NCI-H2196 treated with DMSO at 0.1 percent for 48 hours (cell line): ENCODE data around the gene RPL28.
"Not testable (repeated sequence)": the region's sequence is repeated elsewhere in the genome, so short reads cannot be mapped to it uniquely, and the experiment has no call there.

Experiments used
- DNase-seq: peaks from one replicate; lab custom pipeline; 2025; ENCODE audit not compliant: unreplicated experiment; lab: John Stamatoyannopoulos, UW

The RPL28 gene

DNA sequence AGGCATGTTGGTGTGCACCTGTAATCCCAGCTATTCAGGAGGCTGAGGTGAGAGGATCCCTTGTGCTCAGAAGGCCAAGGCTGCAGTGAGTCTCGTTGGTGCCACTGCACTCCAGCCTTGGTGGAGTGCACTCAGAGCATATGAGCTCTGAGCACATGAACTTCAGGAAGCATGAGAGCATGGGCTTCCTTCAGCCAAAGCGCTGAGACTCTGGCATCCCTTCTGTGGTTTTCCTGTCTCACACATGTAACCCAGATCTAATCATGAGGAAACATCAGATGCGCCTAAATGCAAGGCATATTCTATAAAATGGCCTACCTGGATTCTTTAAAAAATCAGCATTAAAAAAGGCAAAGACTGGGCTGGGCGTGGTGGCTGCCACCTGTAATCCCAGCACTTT is 35.5 kb downstream of the RPL28 start:
- DNase-seq = not testable (repeated sequence)

DNA sequence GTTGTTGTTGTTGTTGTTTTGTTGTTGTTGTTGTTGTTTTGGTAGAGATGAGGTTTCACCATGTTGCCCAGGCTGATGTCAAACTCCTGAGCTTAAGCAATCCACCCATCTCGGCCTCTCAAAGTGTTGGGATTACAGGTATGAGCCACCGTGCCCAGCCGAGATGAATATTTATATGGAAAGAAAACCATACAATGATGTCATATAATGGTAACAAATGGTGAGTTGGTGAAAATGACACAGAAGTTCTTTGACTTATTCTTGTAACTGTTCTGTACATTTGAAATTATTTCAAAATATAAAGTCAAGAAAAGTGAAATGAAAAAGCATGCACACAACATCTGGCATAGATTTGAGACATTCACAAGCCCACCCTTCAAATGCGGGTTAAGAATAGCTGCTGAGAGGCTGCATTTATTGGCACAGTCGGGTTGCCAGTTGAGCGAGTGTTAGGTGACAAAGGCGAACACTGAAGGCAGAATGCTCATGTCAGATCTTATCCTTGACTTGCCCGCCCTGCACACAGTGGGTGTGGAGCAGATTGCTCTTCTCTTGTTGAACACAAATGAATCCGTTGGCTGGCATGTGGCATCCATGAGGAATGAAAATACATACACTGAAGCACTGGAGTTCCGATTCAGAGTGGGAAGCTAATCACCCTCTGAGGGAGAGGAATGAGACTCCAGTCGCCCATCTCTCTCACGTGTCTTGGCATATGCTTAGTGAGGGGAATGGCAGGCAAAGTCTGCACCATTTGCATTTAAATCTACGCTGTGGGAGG is 37.7 kb downstream of the RPL28 start:
- no peak for DNase-seq

DNA sequence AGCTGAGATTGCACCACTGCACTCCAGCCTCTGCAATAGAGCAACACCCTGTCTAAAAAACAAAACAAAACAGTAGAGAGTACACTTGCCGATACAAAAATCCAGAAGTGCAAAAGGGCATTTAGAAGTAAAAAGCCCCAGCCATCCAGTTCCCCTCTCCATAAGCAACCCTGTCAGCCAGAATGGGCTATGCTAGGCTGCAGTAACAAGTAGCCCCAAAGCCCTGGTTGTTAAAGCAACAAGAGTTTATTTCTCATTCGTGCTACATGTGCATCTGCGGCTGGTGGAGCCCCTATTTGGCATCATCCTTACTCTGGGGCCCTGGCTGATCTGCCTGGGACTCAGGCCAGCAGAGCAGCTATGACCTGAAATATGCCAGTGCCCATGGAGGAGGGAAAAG is 38.8 kb downstream of the RPL28 start:
- DNase-seq = no peak

DNA sequence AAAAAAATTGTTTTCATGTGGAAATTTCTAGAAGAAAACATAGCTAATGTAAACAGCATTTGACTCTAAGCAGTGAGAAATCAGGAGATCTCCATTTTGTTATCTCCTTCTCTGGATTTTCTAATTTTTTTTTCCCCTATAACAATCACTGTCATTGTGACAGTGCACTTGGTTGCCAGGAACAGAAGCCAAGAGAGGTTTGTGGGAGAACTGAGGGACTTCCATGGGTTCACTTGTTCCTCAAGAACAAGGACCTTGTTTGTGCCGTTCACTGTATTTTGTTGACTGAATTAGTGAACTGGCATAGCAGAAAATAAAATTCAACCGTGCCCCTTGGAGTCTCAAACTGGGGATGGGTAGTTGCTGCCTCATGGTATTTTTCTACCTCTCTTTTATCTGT is 40.3 kb downstream of the RPL28 start:
- DNase-seq = no peak

DNA sequence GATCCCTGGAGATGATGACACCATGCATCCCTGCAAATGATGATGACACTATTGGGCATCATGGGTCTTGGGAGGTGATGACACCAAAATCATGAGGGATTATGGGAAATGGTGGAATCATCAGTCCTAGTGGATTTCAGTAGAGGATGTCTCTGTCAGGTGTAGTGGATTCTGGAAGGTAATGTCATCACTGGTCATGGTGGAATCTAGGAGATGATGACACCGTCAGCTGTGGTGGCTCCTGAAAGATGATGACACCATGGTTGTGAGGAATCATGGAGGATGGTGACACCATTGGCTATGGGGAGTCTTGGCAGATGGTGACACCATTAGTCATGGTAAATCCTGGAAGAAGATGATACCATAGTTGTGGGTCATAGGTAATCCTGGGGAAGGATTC is 45.5 kb downstream of the RPL28 start:
- no peak for DNase-seq

DNA sequence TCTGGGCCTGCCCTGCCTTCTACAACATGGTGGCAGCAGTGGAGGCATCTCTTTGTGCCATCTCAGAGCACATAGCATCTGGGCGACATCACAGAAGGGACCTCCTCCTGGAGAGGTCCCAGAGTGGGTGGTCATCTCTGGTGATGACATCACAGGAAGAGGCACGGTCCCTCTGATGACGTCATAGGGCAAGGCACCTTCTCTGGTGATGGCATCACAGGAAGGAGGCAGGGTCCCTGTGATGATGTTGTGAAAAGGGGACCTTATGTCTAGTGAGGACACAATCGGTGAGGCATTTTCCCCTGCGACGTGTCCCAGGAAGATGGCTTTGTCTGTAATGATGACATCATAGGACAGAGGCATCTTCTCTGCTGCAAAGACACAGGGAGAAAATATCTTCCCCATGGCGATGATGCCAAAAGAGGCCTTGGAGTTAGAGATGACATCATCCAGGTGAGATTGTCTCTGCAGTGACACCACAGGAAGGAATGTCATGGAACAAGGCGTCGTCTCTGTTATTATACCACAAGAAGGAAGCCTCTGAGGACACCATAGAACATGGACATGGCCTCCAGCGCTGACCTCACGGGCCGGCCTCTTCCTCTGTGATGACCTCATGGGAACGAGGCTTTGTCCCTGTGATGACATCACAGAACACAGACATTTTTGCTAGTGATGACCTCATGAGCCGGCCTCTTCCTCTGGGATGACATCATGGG is 46.7 kb downstream of the RPL28 start:
- no peak for DNase-seq

DNA sequence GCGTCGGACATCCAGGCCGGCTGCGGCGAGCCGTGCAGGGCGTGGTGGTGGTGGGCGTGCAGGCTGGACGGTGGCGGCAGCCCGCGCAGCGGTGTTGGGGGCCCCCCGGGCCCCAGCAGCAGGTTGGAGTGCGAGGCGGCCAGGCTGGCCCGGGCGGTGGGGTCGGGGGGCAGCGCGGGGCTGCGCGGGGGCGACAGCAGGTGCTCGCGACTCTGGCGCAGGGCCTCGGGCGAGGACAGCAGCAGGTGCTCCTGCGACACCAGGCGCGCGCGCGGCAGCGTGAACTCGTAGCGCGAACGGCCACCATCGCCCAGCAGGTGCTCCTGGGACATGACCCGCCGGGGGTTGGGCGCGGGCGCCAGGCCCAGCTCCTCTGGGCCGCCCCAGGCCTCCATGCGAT is 47.6 kb downstream of the RPL28 start:
- DNase-seq = no peak

DNA sequence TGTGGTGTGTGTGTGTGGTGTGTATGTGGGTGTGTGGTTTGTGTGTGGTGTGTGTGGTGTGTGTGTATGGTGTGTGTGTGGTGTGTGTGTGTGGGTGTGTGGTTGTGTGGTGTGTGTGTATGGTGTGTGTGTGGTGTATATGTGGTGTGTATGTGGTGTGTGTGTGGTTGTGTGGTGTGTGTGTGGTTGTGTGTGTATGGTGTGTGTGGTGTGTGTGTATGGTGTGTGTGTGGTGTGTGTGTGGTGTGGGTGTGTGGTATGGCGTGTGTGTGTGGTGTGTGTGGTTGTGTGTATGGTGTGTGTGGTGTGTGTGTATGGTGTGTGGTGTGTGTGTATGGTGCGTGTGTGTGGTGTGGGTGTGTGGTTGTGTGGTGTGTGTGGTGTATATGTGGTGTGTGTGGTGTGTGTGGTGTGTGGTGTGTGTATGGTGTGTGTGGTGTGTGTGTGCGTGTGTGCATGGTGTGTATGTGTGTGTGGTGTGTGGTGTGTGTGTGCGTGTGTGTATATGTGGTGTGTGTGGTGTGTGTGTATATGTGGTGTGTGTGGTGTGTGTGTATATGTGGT is 48.7 kb downstream of the RPL28 start:
- DNase-seq = no peak

DNA sequence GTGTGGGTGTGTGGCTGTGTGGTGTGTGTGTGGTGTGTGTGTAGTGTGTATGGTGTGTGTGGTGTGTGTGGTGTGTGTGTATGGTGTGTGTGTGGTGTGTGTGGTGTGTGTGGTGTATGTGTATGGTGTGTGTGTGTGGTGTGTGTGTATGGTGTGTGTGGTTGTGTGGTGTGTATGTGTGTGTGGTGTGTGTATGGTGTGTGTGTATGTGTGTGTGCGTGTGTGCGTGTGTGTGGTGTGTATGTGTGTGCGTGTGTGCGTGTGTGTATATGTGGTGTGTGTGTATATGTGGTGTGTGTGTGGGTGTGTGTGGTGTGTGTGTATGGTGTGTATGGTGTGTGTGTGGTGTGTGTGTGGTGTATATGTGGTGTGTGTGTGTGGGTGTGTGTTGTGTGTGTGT is 49.3 kb downstream of the RPL28 start:
- no peak for DNase-seq

DNA sequence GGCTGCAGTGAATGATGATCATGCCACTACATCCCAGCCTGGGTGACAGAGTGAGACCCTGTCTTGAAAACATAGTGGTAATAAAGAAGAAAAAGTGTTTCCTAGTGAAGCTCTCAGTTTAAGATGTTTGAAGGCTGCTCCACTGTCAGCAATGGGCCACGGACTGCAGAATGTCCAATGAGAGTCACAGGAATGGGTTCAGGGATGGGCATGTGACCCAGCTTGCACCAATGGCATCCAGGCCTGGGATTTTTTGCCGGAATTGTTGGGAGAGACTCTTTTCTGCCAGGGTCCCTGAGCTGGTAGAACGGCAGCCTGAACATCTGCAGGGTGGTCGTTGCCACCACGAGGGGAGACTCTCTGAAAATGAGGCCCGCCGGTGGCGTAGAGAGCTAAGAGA is 51.1 kb downstream of the RPL28 start:
- no peak for DNase-seq

DNA sequence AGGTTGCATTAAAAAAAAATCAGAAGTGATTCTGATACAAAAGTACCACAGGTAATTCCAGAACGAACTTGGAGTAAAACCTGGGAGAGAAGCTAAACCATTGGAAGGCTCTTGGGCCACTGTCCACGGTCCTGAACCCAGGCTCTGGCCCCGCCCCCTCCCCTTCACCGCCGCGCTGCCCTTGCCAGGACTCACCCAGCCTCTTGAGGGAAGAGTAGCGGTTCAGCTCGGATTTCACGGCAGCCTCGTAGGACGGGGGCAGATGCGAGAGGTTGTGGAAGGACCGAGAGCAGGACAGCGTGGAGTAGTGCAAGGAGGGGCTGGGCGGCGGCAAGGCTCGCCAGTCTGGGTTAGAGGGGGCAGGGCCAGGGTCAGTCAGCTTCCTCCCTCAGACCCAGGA is 51.7 kb downstream of the RPL28 start:
- peak; percentile 70 for DNase-seq

DNA sequence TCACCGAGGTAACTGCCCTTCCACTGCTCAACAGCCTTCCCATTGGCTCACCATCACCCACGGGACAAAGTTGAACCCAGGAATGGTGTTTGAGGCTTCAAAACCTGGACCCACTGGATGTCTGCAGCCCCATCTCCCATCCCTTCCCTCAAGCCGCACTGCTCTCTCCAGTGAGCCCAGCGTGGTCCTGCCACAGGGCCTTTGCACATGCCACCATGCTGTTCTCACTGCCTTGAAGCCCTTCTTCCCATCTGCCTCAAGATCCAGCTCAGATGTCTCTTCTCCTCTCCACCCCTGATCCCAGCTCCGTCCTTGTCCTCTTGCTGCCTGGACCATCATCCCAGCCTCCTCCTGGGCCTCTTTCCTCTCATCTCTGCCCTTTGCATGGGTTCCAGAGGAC is 53.3 kb downstream of the RPL28 start:
- no peak for DNase-seq

DNA sequence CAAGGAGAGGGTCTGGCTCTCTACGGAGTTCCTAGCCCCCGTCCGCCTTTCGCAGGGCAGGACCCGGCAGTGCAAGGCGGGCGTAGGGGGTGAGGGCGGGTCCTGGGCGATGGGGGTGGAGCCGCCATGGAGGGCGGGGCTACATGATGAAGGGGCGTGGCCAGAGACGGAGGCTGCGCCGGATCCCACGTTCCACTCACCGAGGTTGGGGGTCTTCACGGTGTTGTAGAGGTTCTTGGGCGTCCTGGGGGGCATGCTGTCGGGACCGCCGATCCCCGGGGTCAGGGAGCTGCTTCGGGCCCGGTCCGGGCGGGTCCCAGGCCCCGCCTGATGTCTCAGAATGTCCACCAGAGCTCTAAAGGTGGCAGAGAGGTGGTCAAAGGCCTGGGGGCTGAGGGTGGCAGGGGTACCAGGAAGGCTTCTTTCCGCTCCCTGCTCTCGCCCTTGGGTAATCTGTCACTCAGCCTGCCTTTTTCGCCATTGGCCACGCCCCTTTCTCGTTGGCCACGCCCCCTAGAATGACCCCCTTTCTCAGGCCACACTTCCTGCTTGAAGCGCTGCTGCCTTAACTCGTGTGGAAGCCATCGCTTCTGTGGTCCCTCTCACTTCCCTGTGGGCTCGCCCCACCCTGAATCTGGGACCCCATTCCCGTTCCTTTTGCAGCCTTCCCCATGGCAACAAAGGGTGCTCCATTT is 54.8 kb downstream of the RPL28 start:
- no peak for DNase-seq

DNA sequence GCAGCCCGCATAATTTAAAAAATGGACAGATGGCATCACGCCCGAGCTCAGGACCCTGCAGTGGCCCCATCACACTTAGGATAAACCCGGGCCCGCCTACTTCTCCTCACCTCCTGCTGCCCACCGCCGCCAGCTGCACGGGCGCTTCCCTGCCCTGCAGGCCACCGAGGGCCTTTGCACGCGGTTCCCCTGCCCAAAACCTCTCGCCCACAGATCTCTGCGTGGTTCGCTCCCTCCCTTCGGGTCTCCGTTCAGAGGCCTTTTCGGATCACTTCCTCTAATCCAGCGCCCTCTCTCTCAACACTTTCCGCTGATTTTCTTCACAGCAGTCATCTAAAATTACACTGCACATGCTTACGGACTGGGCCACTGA is 55.6 kb downstream of the RPL28 start:
- no peak for DNase-seq

DNA sequence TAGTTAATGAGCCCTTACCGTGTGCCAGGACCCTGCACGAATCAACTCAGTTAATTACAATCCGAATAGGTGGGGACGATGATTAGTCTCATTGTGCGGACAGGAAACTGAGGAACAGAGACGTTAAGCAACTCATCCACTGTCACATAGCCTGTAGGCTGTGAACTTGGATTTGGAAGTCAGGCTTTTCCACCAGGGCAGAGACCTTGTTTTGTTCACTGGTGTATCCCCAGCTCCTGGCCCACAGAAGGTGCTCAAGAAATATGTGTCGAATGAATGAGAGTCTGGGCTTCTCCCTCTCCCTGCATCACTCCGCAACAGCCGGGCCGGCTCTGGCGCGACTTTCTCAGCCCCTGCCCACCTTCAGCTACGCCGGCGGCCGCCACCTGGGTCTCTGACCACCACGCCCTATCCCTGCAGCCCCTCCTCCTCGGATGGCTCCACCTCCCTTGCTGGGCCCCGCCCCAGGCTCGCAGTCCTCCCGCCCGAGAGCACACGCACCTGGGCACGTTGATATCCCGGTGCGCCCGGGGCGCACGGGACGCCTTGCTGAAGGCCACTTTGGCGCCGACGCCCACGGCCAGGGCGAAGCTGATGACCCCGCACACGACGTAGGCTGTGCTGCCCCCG is 56.1 kb downstream of the RPL28 start:
- DNase-seq = peak; percentile 41

DNA sequence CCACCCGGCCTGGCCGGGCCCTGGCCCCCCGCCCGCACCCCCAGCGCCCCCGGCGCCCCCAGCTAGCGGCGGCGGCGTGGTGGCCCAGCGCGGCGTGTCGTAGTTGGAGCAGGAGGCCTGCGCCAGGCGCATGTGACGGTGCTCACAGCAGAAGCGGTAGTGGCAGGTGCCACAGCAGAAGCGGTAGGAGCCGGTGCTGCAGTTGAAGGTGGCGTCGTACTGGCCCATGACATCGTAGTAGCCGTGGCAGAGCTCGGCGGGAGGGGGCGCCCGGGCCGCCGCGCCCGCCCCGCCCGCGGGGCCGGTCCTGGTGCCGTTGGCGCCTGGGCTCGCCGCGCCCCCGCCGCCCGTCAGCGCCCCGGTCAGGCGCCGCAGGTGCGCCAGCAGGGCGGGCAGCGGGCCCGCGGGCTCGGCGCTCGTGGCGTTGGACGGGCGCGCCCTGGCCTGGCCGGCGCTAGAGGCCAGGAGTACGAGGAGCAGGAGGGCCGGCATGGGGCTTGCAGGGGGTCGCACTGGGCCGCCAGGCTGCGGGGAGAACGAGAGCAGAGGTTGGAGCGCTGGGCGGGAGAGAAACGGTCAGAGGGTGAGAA is 56.7 kb downstream of the RPL28 start:
- DNase-seq = no peak

DNA sequence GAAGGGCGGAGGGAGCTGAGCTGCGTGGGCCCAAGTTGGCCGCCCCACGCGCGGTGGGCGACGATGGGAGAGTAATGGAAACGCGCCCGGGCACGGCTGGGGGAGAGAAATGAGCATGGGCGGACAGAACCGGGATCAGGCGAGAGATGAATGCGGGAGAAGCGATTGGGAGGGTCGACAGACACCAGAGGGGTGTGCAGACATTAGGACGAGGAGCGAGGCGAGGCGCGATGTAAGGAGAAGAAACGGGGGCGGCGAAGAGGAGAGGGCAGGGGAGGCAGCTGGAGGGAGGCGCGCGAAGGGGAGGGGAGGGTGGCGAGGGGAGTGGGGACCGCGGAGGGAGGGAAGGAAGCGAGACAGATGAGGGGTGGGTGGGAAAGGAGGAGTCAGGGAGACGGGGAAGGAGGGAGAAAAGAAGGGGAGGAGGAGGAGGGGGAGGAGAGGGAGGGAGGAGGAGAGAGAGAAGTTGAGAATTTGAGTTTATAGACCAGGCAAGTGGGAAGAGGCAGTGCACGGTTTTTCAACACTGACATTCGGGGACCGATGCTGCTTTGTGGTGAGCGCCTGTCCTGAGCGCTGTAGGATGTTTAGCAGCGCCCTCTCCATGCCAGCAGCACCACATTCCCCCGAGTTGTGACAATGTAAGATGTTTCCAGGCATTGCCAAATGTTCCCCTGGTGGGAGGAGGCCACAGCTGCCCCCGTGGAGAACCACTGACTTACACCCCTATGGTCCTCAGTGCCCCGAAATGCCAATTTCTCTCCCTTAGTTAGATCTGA is 57.5 kb downstream of the RPL28 start, which contains the start of gene SHISA7:
Gene SHISA7 (minus strand): TSS at position 256 of the 779 bp plus-strand sequence. CDS start 437 bp downstream, outside the sequence.
- no peak for DNase-seq

DNA sequence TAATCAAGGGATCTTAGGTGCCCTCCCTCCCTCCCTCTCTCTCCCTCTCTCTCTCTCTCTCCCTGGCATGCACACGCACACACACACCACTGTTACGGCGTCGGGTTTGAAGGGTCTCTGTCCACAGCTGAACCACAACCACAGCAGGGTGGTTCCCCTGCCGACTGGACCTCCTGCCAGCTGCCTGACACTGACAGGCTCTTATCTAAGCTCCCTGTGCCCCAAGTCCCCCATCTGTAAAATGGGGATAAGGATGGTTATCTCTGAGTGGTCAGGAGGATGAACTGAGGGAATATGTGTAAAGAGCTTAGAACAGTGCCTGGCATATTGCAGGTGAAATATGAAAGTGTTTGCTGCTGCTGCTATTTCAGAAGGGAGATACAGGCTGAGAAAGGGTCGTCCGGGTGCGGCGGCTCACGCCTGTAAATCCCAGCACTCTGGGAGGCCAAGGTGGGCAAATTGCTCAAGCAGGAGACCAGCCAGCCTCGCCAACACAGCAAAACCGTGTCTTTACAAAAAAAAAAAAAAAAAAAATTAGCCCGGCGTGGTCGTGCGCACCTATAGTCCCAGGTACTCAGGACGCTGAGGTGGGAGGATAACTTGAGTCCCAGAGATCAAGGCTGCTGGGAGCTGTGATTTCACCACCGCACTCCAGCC is 58.2 kb downstream of the RPL28 start:
- no peak for DNase-seq

DNA sequence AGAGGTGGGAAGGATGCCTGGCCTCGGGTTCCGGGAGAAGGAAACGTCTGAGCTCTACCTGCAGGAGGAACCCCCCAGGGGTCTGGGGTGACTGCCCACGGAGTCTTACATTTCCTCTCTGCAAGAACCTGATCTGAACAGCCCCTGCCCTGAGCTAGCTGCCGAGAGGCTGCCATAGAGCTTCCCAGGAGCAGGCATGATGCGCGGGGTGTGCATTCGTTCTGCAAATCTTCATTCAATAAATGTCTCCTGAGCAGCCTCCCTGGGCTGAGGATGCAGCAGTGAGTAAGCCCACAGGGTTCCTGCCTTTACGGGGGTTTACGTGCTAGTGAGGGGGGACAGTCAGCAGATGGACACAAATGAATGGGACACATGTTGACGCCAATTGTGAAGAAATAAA is 58.9 kb downstream of the RPL28 start:
- no peak for DNase-seq

DNA sequence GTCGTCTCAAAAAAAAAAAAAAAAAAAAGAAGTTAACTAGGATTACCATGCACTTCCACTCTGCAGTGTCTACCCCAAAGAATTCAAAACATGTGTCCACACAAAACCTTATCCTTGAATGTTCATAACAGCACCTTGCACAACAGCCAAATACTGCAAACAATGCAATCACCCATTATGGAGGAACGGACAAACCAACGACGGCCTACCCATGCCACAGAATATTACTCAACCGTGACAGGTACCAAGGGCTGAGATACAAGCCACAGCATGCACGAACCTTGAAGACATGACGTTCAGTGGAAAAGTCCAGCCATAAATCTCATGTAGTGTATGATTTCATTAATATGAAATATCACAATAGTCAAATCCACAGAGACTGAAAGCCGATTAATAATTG is 60.3 kb downstream of the RPL28 start:
- DNase-seq = no peak
